Measurements from ENCODE around the gene CNDP2. TPM values are rescaled to one million over a fixed set of nuclear protein-coding genes. Genes with fewer than 3 reads are reported as not detected.

CNDP2 gene
- total RNA-seq, result 149 and 159 TPM in 2 replicates

DNA sequence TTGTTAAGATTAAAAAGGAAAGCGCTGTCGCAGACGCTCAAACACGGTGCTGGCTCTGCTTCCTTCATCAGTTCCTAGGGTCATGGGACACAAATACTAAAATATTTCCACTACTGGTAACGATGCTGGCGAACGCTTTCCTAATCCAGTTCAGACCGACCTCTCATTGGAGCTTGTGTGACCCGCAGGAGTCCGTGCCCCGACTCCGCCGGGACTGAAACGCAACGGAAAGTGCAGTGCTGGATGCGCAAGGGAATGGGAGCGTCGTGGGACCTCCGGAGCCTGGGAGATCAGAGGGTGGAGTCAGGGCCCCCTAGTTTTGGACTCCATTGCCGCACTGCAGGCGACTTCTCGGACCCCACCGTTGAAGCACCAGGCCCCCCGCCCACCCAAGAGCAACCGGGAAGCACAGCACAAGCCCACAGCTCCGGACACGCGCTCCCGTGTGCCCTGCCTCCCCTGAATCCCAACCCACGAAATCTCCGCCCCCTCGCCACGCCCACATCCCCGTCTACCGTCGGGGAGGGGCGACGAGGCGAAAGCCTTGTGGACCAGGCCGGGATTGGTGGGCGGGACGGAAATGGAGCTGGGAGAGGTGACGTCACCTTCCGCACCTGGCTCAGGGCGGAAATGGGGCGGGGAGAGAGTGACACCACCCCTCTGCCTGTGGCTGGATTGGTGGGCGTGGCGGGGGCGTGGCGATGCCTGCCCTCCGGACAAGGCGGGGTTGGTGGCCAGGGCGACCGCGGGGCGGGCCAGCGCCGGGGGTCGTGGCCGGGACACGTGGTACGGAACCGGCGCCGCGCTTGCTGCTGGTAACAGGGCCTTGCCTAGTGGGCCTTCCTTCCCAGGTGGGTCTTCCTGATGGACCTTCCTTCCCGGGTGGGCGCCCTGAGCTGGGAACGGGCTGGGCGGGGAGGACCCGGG lies at the start of gene CNDP2:
CNDP2 (plus strand) TSS at position 783 of the 927 bp plus-strand sequence. CDS start 3,611 bp downstream, outside the sequence.

DNA sequence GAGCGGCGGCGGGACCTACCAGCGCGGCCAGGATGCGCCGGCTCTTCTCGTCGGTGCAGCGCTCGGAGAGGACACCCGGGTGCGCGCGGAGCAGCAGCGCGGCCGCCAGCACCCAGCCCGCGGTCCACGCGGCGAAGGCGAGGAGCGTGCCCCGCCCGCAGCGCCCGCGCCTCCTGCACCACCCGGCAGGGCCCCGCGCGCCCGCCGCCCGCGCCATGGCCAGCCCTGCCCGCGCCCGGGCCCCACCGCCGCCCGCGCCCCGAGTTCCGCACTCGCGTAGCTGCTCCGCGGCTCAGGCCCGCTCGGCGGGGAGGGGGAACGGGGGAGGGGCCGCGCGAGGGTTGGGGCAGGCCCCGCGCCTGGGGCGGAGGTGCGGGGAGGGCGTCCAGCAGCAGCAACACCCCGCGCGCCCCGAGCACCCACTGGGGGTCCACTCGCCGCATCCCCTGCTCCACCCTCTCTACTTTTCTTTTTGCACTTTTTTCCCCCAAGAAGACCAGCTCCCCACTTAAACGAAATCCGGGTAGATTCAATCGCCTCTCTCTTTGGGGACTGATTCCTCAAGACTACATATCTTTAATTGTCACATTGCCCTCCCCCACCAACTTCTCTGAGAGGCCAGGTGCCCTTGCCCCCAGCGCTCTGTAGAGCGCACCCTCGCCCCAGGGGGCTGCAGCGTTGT lies 39.0 kb upstream of the CNDP2 start, which contains the start of gene DIPK1C:
DIPK1C (minus strand) TSS at position 266 of the 682 bp plus-strand sequence; CDS start at position 217, 49 bp downstream.

DNA sequence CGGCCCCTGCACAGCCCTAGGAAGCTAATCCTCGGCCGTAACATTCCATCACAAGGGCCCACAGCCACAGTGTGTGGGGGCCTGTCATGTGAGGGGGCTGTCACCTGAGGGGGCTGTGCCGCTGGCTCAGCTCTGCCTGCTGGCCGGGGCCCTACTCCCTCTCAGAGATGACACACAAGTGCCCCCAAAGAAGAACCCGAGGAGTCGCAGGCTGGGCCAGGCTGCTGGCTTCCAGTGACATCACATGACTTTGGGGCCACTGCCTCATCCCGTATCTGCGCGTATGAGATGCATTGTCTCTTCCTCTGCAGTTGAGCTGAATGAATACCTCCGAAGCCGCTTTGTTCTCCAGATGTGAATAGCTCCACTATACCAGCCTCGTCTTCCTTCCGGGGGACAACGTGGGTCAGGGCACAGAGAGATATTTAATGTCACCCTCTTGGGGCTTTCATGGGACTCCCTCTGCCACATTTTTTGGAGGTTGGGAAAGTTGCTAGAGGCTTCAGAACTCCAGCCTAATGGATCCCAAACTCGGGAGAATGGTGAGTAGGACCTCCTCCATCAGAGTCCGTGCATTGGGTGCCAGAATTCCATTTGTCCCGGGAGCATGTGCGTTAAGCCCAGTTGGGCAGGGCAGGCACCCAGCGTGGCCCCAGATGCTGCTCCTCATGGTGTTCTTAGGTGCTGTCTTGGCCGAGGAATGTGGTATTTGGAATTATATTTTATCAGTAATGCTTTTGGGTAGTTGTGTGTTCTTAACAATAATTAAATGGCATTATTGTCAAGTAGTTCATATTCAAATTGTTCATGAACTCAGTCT lies 38.2 kb downstream of the CNDP2 start, which contains the start of gene CNDP1:
CNDP1 (plus strand) TSS at position 351 of the 820 bp plus-strand sequence; CDS start at position 519, 168 bp downstream.

Other genes with a start within 250 kb of the CNDP2 start
- gene CYB5A, start 204.4 kb upstream of the CNDP2 start, total RNA-seq, result 102 and 105 TPM in 2 replicates
- 0.07 TPM in 1 of 2 replicates, not detected in the other for gene C18orf63, start 180.5 kb upstream of the CNDP2 start, total RNA-seq
- not detected in 2 replicates for gene DIPK1C, start 39.1 kb upstream of the CNDP2 start, total RNA-seq
- gene CNDP1, start 38.1 kb downstream of the CNDP2 start, total RNA-seq, result not detected in 2 replicates
- gene ZNF407, start 101.5 kb downstream of the CNDP2 start, total RNA-seq, result 7.1 and 7.5 TPM in 2 replicates

Measured in mammary microvascular endothelial cell (primary cell).